Urinary bladder (tissue), 4 donors: ENCODE data around the gene ABL2. TPM values are rescaled to one million over a fixed set of nuclear protein-coding genes. Genes with fewer than 3 reads are reported as not detected.
"Not testable (repeated sequence)": the region's sequence is repeated elsewhere in the genome, so short reads cannot be mapped to it uniquely, and the experiment has no call there.

ENCODE experiments used
- DNase-seq: peaks from one replicate; pipeline ENCODE4 v3.0.0-alpha.2; 2015; ENCODE audit errors: extremely low spot score
- H3K27ac ChIP-seq: one replicate; pipeline ENCODE4 v1.5.1; 2013; ENCODE audit warnings: low read depth, mild to moderate bottlenecking, moderate library complexity
- H3K36me3 ChIP-seq: one replicate; pipeline ENCODE4 v1.6.1; 2013; ENCODE audit warnings: mild to moderate bottlenecking, moderate library complexity; ENCODE audit not compliant: insufficient read depth
- H3K4me1 ChIP-seq: one replicate; pipeline ENCODE4 v1.6.1; 2013; ENCODE audit warnings: mild to moderate bottlenecking, moderate library complexity; ENCODE audit not compliant: insufficient read depth
- H3K4me3 ChIP-seq: one replicate; pipeline ENCODE4 v1.5.1; 2013; ENCODE audit warnings: low read depth, low read length
- WGBS: extraction: QIAGEN DNeasy Blood & Tissue Kit; methylation state at CpG from one replicate; pipeline ENCODE4 v1.1.7; 2013; 5-methylcytosine and 5-hydroxymethylcytosine counted together
- polyA plus RNA-seq: library from polyadenylated mRNA; stranded (reverse); fragments of 200-250 nt; gene quantifications from one replicate; pipeline ENCODE4 v1.2.3, GENCODE V29; 2013
- total RNA-seq: library from RNA; depleted of rRNA; stranded (reverse); fragments of >200 nt; gene quantifications from one replicate; pipeline ENCODE4 v1.2.3, GENCODE V29; 2014
- donor health status: healthy with polysubstance abuse.
- donor health status: healthy.

ABL2 gene
- total and polyA plus RNA-seq, 2 donors: 5.9 to 17.4 TPM

- Histone ChIP-seq H3K36me3 (no peaks in the 10 kb centered on the region), H3K4me3 (no peak overlapping the region), H3K27ac (no peak overlapping the region), H3K4me1 (peaks cover 1% of the 10 kb centered on the region)
- DNase-seq: no peak
- 96% methylated on average over 2 of the region's 2 CpGs for WGBS
These were observed 28.9 kb downstream of the ABL2 start for GRCh38 chr1:179200586-179200985.

GRCh38 chr1:179197690-179198297 is 31.7 kb downstream of the ABL2 start:
- 93% methylated on average over 14 of the region's 14 CpGs for WGBS
- H3K4me1 ChIP-seq: no peaks in the 10 kb centered on the region
- H3K27ac ChIP-seq: no peak overlapping the region
- no peak for DNase-seq
- H3K4me3 ChIP-seq: no peak overlapping the region
- H3K36me3 ChIP-seq: no peaks in the 10 kb centered on the region

DNA sequence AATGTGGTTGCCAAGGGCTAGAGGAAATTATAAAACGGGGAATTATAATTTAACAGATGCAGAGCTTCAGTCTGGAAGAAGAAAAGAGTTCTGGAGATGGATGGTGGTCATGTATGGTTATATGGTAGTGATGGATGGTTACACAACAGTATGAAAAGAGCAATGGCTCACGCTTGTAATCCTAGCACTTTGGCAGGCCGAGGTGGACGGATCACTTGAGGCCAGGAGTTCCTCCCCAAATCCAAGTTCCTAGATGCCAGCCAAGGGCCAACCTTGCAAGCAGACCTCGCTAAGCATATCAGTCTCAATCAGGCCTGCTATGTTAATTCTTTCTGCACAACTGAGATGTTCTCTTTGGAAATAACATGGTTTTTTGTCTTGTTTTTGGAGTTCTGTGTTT is 33.6 kb downstream of the ABL2 start:
- H3K4me3 ChIP-seq, H3K36me3 ChIP-seq, DNase-seq, H3K27ac ChIP-seq, H3K4me1 ChIP-seq: not testable (repeated sequence)
- 90% methylated on average over 5 of the region's 5 CpGs for whole genome bisulfite sequencing

DNA sequence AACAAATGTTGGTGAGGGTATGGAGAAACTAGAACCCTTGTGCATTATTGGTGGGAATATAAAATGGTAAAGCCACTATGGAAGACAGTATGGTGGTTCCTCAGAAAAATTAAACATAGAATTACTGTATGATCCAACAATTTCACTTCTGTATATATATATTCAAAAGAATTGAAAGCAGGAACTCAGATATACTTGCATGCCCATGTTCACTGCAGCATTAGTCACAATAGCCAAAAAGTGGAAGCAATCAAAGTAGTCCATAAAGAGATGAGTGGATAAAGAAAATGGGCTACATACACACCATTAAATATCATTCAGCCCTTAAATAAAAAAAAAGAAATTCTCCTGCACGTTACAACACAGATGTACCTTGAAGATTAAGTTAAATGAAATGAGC is 34.1 kb downstream of the ABL2 start:
- DNase-seq: no peak
- Histone ChIP-seq H3K4me3 (no peak overlapping the region), H3K36me3 (no peaks in the 10 kb centered on the region), H3K27ac (no peak overlapping the region), H3K4me1 (no peaks in the 10 kb centered on the region)
- WGBS: 89% methylated on average over 1 of the region's 1 CpG

- DNase-seq: no peak
- Histone ChIP-seq H3K27ac (no peak overlapping the region), H3K4me3 (no peak overlapping the region), H3K4me1 (no peaks in the 10 kb centered on the region), H3K36me3 (no peaks in the 10 kb centered on the region)
- WGBS: 66% methylated on average over 2 of the region's 2 CpGs
These were observed 35.4 kb downstream of the ABL2 start for GRCh38 chr1:179194068-179194537.

DNA sequence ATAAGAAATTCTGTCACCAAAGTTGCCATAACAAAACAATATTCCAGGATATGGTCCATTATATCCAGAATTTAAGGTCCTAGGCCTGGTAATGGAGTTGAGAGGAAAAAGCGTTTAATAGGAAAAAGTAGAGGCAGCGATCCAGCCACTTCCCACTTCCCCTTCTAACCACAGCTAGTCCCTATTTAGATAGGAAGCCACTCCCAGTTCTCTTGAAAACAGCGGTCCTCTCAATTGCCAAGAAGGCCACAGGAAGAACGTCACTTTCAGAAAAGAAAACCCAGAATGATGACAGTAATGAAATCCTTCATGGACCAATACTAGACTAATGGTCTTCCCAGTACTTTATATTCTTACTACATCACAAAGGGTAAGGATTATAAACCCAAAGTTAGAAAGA is 38.6 kb downstream of the ABL2 start:
- H3K4me3 ChIP-seq: no peak overlapping the region
- H3K27ac ChIP-seq: no peak overlapping the region
- 75% methylated on average over 4 of the region's 4 CpGs for WGBS
- no peak for DNase-seq
- no peaks in the 10 kb centered on the region for H3K4me1 ChIP-seq
- no peaks in the 10 kb centered on the region for H3K36me3 ChIP-seq

DNA sequence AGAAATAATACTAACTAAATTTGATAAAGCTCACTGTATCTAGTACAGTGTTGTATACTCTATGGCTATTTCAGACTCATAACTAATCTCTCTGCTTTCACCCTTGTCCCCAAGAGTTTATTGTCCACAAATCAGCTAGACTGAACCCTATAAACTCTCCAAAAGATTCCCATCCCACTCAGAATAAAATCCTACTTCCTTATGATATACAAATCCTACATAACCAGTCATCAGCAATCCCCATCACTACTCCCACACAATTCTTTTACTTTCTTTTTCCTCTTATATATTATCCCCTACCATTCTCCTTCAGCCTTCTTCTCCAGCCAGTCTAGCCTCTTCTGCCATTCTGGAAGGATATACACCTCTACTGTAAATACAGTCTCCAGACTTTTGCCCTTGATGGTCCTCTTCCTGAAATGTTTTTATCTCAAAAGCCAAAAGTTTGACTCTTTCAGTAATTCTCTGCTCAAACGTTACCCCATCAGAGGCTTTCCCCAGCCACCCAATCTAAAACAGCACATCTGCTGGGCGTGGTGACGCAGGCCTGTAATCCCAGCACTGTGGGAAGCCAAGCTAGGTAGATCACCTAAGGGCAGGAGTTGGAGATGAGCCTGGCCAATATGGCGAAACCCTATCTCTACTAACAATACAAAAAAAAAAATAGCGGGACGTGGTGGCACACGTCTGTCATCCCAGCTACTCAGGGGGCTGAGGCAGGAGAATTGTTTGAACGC is 41.6 kb downstream of the ABL2 start:
- Histone ChIP-seq H3K27ac (no peak overlapping the region), H3K4me1 (no peaks in the 10 kb centered on the region), H3K4me3 (no peak overlapping the region), H3K36me3 (no peaks in the 10 kb centered on the region)
- no peak for DNase-seq
- 92% methylated on average over 8 of the region's 8 CpGs for WGBS

DNA sequence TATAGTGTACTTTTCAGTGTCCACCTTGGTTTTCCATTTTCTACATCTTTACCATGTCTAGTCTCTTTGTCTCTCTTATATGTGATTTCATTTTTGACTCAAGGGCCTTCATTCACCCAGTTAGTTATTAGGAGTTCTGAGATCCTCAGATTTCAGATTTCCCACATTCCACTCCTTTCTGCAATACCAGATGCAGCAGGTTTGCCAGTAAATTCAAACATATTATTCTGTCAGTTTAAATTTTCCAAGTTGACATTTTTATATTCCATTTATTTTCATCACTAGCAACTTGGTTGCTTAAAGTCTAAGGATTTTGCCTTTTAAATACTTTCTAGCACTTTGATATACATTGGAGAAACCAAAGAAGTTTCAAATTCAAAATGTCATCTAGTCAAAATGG is 42.4 kb downstream of the ABL2 start:
- no peaks in the 10 kb centered on the region for H3K4me1 ChIP-seq
- no peak overlapping the region for H3K4me3 ChIP-seq
- H3K27ac ChIP-seq: no peak overlapping the region
- DNase-seq: no peak
- no peaks in the 10 kb centered on the region for H3K36me3 ChIP-seq

GRCh38 chr1:179184403-179184802 is 45.1 kb downstream of the ABL2 start:
- DNase-seq: no peak
- Histone ChIP-seq H3K4me1 (no peaks in the 10 kb centered on the region), H3K4me3 (no peak overlapping the region), H3K27ac (no peak overlapping the region), H3K36me3 (no peaks in the 10 kb centered on the region)
- 95% methylated on average over 1 of the region's 1 CpG for WGBS

DNA sequence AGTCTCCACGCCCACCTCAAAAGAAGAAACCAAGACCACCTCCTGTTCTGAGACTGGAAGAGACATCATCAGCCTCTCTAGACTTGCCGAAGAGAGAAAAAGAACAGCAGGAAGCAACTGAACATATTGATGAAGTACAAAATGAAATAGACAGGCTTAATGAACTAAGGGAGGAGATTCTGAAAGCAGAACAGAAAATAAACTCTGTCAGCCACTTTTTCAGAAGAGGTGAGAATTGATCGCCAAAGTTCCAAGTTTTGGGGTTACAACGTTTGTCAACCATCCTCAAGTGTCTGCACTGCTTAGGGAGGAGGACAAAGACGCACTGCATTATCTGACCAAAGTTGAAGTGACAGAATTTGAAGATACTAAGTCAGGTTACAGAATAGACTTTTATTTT is 45.6 kb downstream of the ABL2 start:
- Histone ChIP-seq H3K27ac (no peak overlapping the region), H3K36me3 (no peaks in the 10 kb centered on the region), H3K4me1 (no peaks in the 10 kb centered on the region), H3K4me3 (no peak overlapping the region)
- DNase-seq: no peak
- 94% methylated on average over 5 of the region's 5 CpGs for WGBS

DNA sequence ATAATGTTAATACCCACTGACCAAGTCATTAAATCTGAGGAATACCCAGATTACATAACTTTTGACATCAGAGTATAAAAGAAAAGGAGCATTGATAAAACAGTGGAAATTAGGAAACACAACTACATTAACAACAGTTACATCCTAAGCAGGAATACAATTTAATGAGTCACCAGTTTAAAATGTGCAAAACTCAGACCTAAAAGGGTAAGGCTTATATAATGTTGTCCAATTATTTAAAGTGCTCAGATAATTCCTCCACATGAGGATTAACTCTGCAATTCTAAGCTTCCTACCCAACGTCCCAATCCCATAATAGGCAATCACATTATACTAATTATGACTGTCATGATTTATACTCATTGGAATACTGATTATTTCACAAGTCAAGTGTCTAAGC is 50.5 kb downstream of the ABL2 start:
- Histone ChIP-seq H3K4me1 (peaks cover 2% of the 10 kb centered on the region), H3K27ac (no peak overlapping the region), H3K36me3 (no peaks in the 10 kb centered on the region), H3K4me3 (no peak overlapping the region)
- 25% methylated on average over 1 of the region's 1 CpG for WGBS
- no peak for DNase-seq

DNA sequence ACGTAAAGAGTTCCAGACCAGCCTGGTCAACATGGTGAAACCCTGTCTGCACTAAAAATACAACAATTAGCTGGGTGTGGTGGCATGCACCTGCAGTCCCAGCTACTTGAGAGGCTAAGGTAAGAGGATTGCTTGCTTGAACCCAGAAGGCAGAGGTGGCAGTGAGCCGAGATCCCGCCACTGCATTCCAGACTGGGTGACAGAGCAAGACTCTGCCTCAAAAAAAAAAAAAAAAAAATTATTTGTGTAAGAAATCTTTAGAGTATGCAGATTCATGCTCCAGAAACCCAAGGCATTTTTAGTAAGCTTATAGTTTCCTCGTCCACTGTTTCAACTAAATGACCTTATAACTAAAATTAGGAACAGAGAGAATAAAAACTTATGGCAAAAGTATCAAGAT is 51.3 kb downstream of the ABL2 start:
- H3K4me3 ChIP-seq: no peak overlapping the region
- no peak for DNase-seq
- H3K27ac ChIP-seq: no peak overlapping the region
- H3K36me3 ChIP-seq: no peaks in the 10 kb centered on the region
- WGBS: 73% methylated on average over 4 of the region's 4 CpGs
- H3K4me1 ChIP-seq: peaks cover 2% of the 10 kb centered on the region

DNA sequence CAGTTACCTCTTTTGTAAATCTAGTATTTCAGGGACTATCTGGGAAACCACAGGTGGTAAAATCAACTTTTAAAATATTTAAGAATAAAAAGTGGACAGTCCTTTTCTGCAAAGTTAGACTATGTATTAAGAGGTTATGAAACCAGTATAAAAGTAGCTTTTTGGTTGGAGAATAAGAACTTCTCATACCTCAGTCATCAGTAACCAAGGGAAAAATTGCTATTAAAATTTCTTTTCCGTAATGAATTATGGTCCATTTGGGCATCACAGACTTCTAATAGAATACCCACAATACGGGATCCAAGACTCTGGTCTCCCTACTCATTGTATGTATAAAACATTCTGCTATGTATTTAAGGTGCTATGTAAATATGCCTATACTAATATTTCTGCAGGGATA is 51.9 kb downstream of the ABL2 start:
- H3K4me1 ChIP-seq: peaks cover 2% of the 10 kb centered on the region
- H3K36me3 ChIP-seq: no peaks in the 10 kb centered on the region
- no peak for DNase-seq
- H3K4me3 ChIP-seq: no peak overlapping the region
- H3K27ac ChIP-seq: no peak overlapping the region
- 94% methylated on average over 2 of the region's 2 CpGs for WGBS

DNA sequence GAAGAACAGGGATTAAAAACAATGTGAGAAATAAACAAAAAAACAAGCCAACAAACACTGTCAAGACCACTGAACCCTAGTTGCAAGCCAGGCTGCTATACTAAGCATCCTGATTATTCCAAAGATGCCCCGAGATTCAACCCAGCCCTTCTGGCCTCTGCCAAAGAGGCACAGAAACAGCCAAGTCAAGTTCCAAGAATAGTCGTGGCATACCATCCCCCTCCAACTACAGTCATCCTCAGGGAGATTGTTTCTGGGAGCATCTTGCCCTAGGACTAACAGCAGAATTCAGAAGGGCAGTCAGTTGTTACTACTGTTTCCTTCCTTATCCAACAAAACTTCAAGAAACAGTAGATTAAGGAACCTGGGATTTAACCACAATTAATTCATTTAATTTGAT is 52.3 kb downstream of the ABL2 start:
- DNase-seq: no peak
- Histone ChIP-seq H3K4me3 (no peak overlapping the region), H3K4me1 (peaks cover 2% of the 10 kb centered on the region), H3K36me3 (no peaks in the 10 kb centered on the region), H3K27ac (no peak overlapping the region)
- 17% methylated on average over 2 of the region's 2 CpGs for WGBS
